Thoracic aorta (tissue), 2 donors: ENCODE results near the gene SBK2. TPM values are rescaled to one million over a fixed set of nuclear protein-coding genes. Genes with fewer than 3 reads are reported as not detected.
"Not testable (repeated sequence)": the region's sequence is repeated elsewhere in the genome, so short reads cannot be mapped to it uniquely, and the experiment has no call there.

Source experiments
- ATAC-seq: fragments of 150-250 bp; one replicate; pipeline ENCODE4 v1.8.0; 2017; ENCODE audit warnings: low read depth; ENCODE audit not compliant: insufficient number of reproducible peaks, low FRiP score
- DNase-seq: peaks from one replicate; pipeline ENCODE4 v3.0.0-alpha.2; 2020; ENCODE audit warnings: low spot score
- H3K27ac ChIP-seq, 2 donors: fragments of 200-600 bp; sonication (generic); 1 replicate in 1 of 2; 2 replicates in 1 of 2; pipeline ENCODE4 v1.5.1; 2016; ENCODE audit warnings: mild to moderate bottlenecking in 2 of 2, moderate library complexity in 2 of 2
- H3K27me3 ChIP-seq: fragments of 200-600 bp; sonication (generic); replicated peaks from 2 replicates; pipeline ENCODE4 v1.6.0; 2016; ENCODE audit warnings: mild to moderate bottlenecking; ENCODE audit not compliant: insufficient read depth
- H3K36me3 ChIP-seq: fragments of 200-600 bp; sonication (generic); one replicate; pipeline ENCODE4 v1.5.1; 2016
- H3K4me1 ChIP-seq, 2 donors: fragments of 200-600 bp; sonication (generic); 1 replicate in 1 of 2; 2 replicates in 1 of 2; pipeline versions ENCODE4 v1.5.1 to v1.6.0; 2016; ENCODE audit warnings: low read depth in 2 of 2, mild to moderate bottlenecking in 1 of 2; ENCODE audit not compliant: control insufficient read depth in 1 of 2
- H3K4me3 ChIP-seq: fragments of 200-600 bp; sonication (generic); 2 replicates; pipeline ENCODE4 v1.5.1; 2016; ENCODE audit warnings: mild to moderate bottlenecking
- H3K9me3 ChIP-seq: fragments of 200-600 bp; sonication (generic); 2 replicates; pipeline ENCODE4 v1.5.1; 2016
- total RNA-seq, 2 donors: library from RNA; depleted of rRNA; stranded (reverse); fragments of >200 nt; gene quantifications; one replicate each; pipeline versions ENCODE4 v1.1.0 to v1.2.3, GENCODE V29; 2016
- TF ChIP-seq, protein P1 (sequence below): fragments of 200-600 bp; sonication (generic); IDR thresholded peaks from one replicate; pipeline ENCODE4 v1.5.1; 2019; ENCODE audit warnings: antibody characterized with exemption

Gene SBK2
- total RNA-seq, 2 donors from 2014 or later: not detected

GRCh38 chr19:55502197-55502952, 34.6 kb downstream of the SBK2 start:
- Histone ChIP-seq H3K27ac (no peak overlapping the region), H3K4me1 (no peaks in the 10 kb centered on the region), H3K9me3 (no peaks in the 10 kb centered on the region)

GRCh38 chr19:55500368-55500952, 36.5 kb downstream of the SBK2 start:
- H3K4me1 ChIP-seq: no peaks in the 10 kb centered on the region
- H3K9me3 ChIP-seq: no peaks in the 10 kb centered on the region
- ATAC-seq (no peak), DNase-seq (no peak)
- no peak overlapping the region for H3K4me3 ChIP-seq
- TF ChIP-seq, protein P1, sequence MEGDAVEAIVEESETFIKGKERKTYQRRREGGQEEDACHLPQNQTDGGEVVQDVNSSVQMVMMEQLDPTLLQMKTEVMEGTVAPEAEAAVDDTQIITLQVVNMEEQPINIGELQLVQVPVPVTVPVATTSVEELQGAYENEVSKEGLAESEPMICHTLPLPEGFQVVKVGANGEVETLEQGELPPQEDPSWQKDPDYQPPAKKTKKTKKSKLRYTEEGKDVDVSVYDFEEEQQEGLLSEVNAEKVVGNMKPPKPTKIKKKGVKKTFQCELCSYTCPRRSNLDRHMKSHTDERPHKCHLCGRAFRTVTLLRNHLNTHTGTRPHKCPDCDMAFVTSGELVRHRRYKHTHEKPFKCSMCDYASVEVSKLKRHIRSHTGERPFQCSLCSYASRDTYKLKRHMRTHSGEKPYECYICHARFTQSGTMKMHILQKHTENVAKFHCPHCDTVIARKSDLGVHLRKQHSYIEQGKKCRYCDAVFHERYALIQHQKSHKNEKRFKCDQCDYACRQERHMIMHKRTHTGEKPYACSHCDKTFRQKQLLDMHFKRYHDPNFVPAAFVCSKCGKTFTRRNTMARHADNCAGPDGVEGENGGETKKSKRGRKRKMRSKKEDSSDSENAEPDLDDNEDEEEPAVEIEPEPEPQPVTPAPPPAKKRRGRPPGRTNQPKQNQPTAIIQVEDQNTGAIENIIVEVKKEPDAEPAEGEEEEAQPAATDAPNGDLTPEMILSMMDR: no peak
- no peaks in the 10 kb centered on the region for H3K27me3 ChIP-seq
- H3K27ac ChIP-seq: no peak overlapping the region
- no peaks in the 10 kb centered on the region for H3K36me3 ChIP-seq

More at GRCh38 chr19:55502197-55502952, 34.6 kb downstream of the SBK2 start:
- Histone ChIP-seq H3K4me3 (no peak overlapping the region), H3K36me3 (no peaks in the 10 kb centered on the region), H3K27me3 (no peaks in the 10 kb centered on the region)
- TF ChIP-seq, protein P1: no peak
- ATAC-seq (no peak), DNase-seq (no peak)

DNA sequence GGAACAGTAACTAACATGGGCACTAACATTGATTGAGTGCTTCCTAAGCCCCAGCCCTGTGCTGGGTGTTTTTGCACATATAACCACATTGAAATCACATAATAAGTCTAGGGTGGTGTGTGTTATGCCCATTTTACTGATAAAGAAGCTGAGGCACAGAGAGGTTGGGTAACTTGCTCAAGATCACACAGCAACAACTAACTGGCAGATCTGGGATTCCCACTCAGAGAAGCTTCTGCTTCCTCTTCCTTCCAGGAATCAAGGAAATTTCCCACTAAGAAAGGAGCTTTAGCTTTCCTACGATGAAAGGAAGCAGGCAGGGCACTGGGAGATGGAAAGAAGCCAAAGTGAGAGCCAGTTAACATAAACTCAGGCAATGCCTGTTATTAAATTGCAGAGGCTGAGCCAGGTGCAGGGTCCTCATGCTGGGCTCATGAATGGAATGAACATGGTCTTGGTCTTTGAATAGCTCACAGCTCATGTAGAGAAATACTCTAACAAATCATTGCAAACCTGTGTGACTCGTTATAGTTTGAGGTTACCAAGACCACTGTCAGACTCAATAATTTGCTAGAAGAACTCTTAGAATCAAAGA, 38.6 kb downstream of the SBK2 start:
- H3K27ac ChIP-seq: no peak overlapping the region

DNA sequence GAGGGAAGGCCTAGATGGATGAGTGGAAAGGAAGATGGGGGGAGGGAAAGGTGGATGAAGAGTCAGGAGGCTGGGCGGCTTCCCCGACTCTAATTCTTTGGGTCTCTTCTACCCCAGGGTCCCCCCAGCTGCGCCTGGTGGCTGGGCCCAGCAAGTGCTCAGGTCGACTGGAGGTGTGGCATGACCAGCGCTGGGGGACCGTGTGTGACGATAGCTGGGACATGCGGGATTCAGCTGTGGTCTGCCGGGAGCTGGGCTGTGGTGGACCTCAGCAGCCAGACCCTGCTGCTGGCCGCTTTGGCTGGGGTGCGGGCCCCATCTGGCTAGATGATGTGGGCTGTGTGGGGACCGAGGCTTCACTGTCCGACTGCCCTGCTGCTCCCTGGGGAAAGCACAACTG, 39.2 kb downstream of the SBK2 start:
- DNase-seq (no peak), ATAC-seq (no peak)
- Histone ChIP-seq H3K27me3 (no peaks in the 10 kb centered on the region), H3K4me3 (no peak overlapping the region), H3K9me3 (no peaks in the 10 kb centered on the region), H3K27ac (no peak overlapping the region), H3K4me1 (no peaks in the 10 kb centered on the region), H3K36me3 (no peaks in the 10 kb centered on the region)
- TF ChIP-seq, protein P1: no peak

More for the DNA sequence above, 38.6 kb downstream of the SBK2 start:
- ATAC-seq (no peak), DNase-seq (no peak)
- Histone ChIP-seq H3K4me3 (no peak overlapping the region), H3K27me3 (no peaks in the 10 kb centered on the region), H3K9me3 (no peaks in the 10 kb centered on the region), H3K36me3 (no peaks in the 10 kb centered on the region), H3K4me1 (no peaks in the 10 kb centered on the region)
- TF ChIP-seq, protein P1: no peak

GRCh38 chr19:55496820-55497219, 40.1 kb downstream of the SBK2 start:
- ATAC-seq: not testable (repeated sequence)

More at GRCh38 chr19:55496820-55497219, 40.1 kb downstream of the SBK2 start:
- not testable (repeated sequence) for DNase-seq, H3K27me3 ChIP-seq, H3K4me3 ChIP-seq, H3K4me1 ChIP-seq, H3K9me3 ChIP-seq, H3K36me3 ChIP-seq, H3K27ac ChIP-seq
